Prostate gland (tissue), 2 donors: ENCODE results near the gene KCNT1. TPM values are rescaled to one million over a fixed set of nuclear protein-coding genes. Genes with fewer than 3 reads are reported as not detected.

Source experiments
- DNase-seq: peaks from one replicate; pipeline ENCODE4 v3.0.0-alpha.2; 2019; ENCODE audit warnings: low spot score
- H3K27ac ChIP-seq, 2 donors: fragments of 200-600 bp; sonication (generic); 2 replicates each; pipeline ENCODE4 v1.5.1; 2017 to 2019
- H3K27me3 ChIP-seq: fragments of 200-600 bp; sonication (generic); replicated peaks from 2 replicates; pipeline ENCODE4 v1.5.1; 2019; ENCODE audit not compliant: insufficient read depth
- H3K36me3 ChIP-seq, 2 donors: fragments of 200-600 bp; sonication (generic); 1 replicate in 1 of 2; 2 replicates in 1 of 2; pipeline versions ENCODE4 v1.5.1 to v1.8.1; 2017 to 2019
- H3K4me1 ChIP-seq: fragments of 200-600 bp; sonication (generic); replicated peaks from 2 replicates; pipeline ENCODE4 v1.5.1; 2019
- H3K4me3 ChIP-seq, 2 donors: fragments of 200-600 bp; sonication (generic); 2 replicates each; pipeline ENCODE4 v1.5.1; 2017 to 2019
- H3K9me3 ChIP-seq: fragments of 200-600 bp; sonication (generic); 2 replicates; pipeline ENCODE4 v1.5.1; 2017
- CTCF ChIP-seq, 4 experiments: fragments of 200-600 bp in 2 of 4; fragments of 450-650 bp in 2 of 4; sonication (generic) in 2 of 4; IDR thresholded peaks; 1 replicate in 3 of 4; 2 replicates in 1 of 4; pipeline ENCODE4 v1.5.1; 2016 to 2019; ENCODE audit warnings: antibody characterized with exemption in 4 of 4, mild to moderate bottlenecking in 2 of 4, moderate library complexity in 2 of 4
- POLR2A ChIP-seq: fragments of 450-650 bp; IDR thresholded peaks from one replicate; pipeline ENCODE4 v1.6.1; 2016; ENCODE audit warnings: antibody characterized with exemption, mild to moderate bottlenecking
- POLR2AphosphoS5 ChIP-seq: sonication (generic); formaldehyde crosslinking; IDR thresholded peaks from one replicate; pipeline ENCODE4 v1.6.1; 2017; ENCODE audit warnings: antibody characterized with exemption
- WGBS: methylation state at CpG from one replicate; pipeline ENCODE4 v1.1.5; 2018; 5-methylcytosine and 5-hydroxymethylcytosine counted together
- intact Hi-C: fragments of 100-400 bp; cut with DNase I; formaldehyde crosslinking; loops from one replicate; pipeline ENCODE4 v1.14.2; 2022
- total RNA-seq, 2 donors: library from RNA; depleted of rRNA; stranded (reverse); fragments of >200 nt; gene quantifications; one replicate each; pipeline ENCODE4 v1.1.0, GENCODE V29; 2016

The KCNT1 gene
- total RNA-seq, 2 donors from 2014 or later, result 0.09 to 3.0 TPM

- no peak for DNase-seq
- Histone ChIP-seq H3K36me3 (peaks cover 0 to 4% of the 10 kb centered on the region in 2 donors), H3K9me3 (no peaks in the 10 kb centered on the region), H3K4me3 (no peak overlapping the region), H3K27ac (no peak overlapping the region), H3K27me3 (no peaks in the 10 kb centered on the region), H3K4me1 (no peaks in the 10 kb centered on the region)
- WGBS, result 95% methylated on average over 12 of the region's 12 CpGs
- intact Hi-C loops, result no loop called here
- TF ChIP-seq CTCF (IDR thresholded peaks at IDR 0.05) (no peak), POLR2AphosphoS5 (no peak), POLR2A (no peak)
These were observed 121.1 kb downstream of the KCNT1 start for GRCh38 chr9:135823036-135823435.

- 88% methylated on average over 25 of the region's 25 CpGs for WGBS
- no peak overlapping the region for H3K27ac ChIP-seq
- H3K4me1 ChIP-seq, result no peaks in the 10 kb centered on the region
- no peaks in the 10 kb centered on the region for H3K9me3 ChIP-seq
- intact Hi-C loops, result no loop called here
- peaks cover 0 to 4% of the 10 kb centered on the region in 2 donors for H3K36me3 ChIP-seq
- H3K27me3 ChIP-seq, result no peaks in the 10 kb centered on the region
- TF ChIP-seq POLR2AphosphoS5 (no peak), CTCF (IDR thresholded peaks at IDR 0.05) (no peak), POLR2A (no peak)
- DNase-seq, result no peak
- no peak overlapping the region for H3K4me3 ChIP-seq
These were observed 123.6 kb downstream of the KCNT1 start for GRCh38 chr9:135825435-135826187.

- no peak for DNase-seq
These were observed 124.2 kb downstream of the KCNT1 start for GRCh38 chr9:135826188-135826545.

GRCh38 chr9:135827301-135827700 lies 125.3 kb downstream of the KCNT1 start:
- H3K9me3 ChIP-seq, result no peaks in the 10 kb centered on the region
- DNase-seq, result no peak
- no peaks in the 10 kb centered on the region for H3K4me1 ChIP-seq
- TF ChIP-seq POLR2AphosphoS5, result no peak
- no peak for TF ChIP-seq CTCF (IDR thresholded peaks at IDR 0.05)
- TF ChIP-seq POLR2A, result no peak
- peak overlapping the region in 1 of 2 donors; percentile 8 for H3K27ac ChIP-seq
- H3K36me3 ChIP-seq, result peaks cover 0 to 4% of the 10 kb centered on the region in 2 donors
- 75% methylated on average over 12 of the region's 12 CpGs for WGBS
- intact Hi-C loops, result no loop called here
- H3K4me3 ChIP-seq, result peak overlapping the region in 1 of 2 donors; percentile 23
- no peaks in the 10 kb centered on the region for H3K27me3 ChIP-seq

More at GRCh38 chr9:135826188-135826545, 124.2 kb downstream of the KCNT1 start:
- no peak overlapping the region for H3K4me3 ChIP-seq
- WGBS, result 93% methylated on average over 14 of the region's 14 CpGs
- H3K36me3 ChIP-seq, result peaks cover 0 to 4% of the 10 kb centered on the region in 2 donors
- intact Hi-C loops, result no loop called here
- no peaks in the 10 kb centered on the region for H3K9me3 ChIP-seq
- no peaks in the 10 kb centered on the region for H3K4me1 ChIP-seq
- no peaks in the 10 kb centered on the region for H3K27me3 ChIP-seq
- TF ChIP-seq CTCF (IDR thresholded peaks at IDR 0.05) (no peak), POLR2A (no peak), POLR2AphosphoS5 (no peak)
- H3K27ac ChIP-seq, result no peak overlapping the region
